HG03457 (cell line): ENCODE data around the gene CST4.
"Not testable (repeated sequence)": the region's sequence is repeated elsewhere in the genome, so short reads cannot be mapped to it uniquely, and the experiment has no call there.

ENCODE experiments used
- ATAC-seq: cut with Tn5 transposase; IDR thresholded peaks from one replicate; pipeline ENCODE4 v1.9.1; 2021; ENCODE audit warnings: moderate number of reproducible peaks; ENCODE audit not compliant: unreplicated experiment

Gene CST4

GRCh38 chr20:23662276-23662870 lies 26.5 kb downstream of the CST4 start:
- no peak for ATAC-seq

- ATAC-seq = no peak
These were observed 27.8 kb downstream of the CST4 start for GRCh38 chr20:23661002-23661429.

GRCh38 chr20:23659989-23660837 lies 28.6 kb downstream of the CST4 start:
- no peak for ATAC-seq

- not testable (repeated sequence) for ATAC-seq
These were observed 29.2 kb downstream of the CST4 start for GRCh38 chr20:23659610-23659988.

GRCh38 chr20:23658989-23659609 lies 29.7 kb downstream of the CST4 start:
- ATAC-seq = no peak

- no peak for ATAC-seq
These were observed 30.5 kb downstream of the CST4 start for GRCh38 chr20:23658336-23658735.

GRCh38 chr20:23657202-23657601 lies 31.6 kb downstream of the CST4 start:
- ATAC-seq = no peak

- ATAC-seq = no peak
These were observed 32.5 kb downstream of the CST4 start for GRCh38 chr20:23656372-23656771.

GRCh38 chr20:23655491-23656211 lies 33.2 kb downstream of the CST4 start:
- no peak for ATAC-seq

GRCh38 chr20:23654717-23655116 lies 34.1 kb downstream of the CST4 start:
- ATAC-seq = no peak

- no peak for ATAC-seq
These were observed 34.8 kb downstream of the CST4 start for GRCh38 chr20:23654000-23654399.

GRCh38 chr20:23653400-23653938 lies 35.4 kb downstream of the CST4 start:
- ATAC-seq = no peak

GRCh38 chr20:23652926-23653325 lies 35.9 kb downstream of the CST4 start:
- no peak for ATAC-seq

GRCh38 chr20:23652371-23652770 lies 36.5 kb downstream of the CST4 start:
- ATAC-seq = no peak

- no peak for ATAC-seq
These were observed 37.7 kb downstream of the CST4 start for GRCh38 chr20:23651117-23651516.

GRCh38 chr20:23649830-23650417 lies 38.9 kb downstream of the CST4 start:
- no peak for ATAC-seq

- ATAC-seq = no peak
These were observed 39.6 kb downstream of the CST4 start for GRCh38 chr20:23649242-23649641.

- no peak for ATAC-seq
These were observed 41.5 kb downstream of the CST4 start for GRCh38 chr20:23647346-23647745.

- no peak for ATAC-seq
These were observed 42.5 kb downstream of the CST4 start for GRCh38 chr20:23646106-23646873.

GRCh38 chr20:23645575-23645974 lies 43.3 kb downstream of the CST4 start:
- ATAC-seq = no peak
